SK-N-SH treated with all-trans-retinoic acid at 6 μM for 48 hours (cell line): ENCODE results near the gene TMEM219.

ENCODE experiments used
- ATAC-seq: fragments of 200-7000 bp; cut with Tn5 transposase; 3 replicates; pipeline ENCODE4 v1.9.1; 2020; ENCODE audit warnings: mild to moderate bottlenecking, moderate library complexity
- ARNTL ChIP-seq: fragments of 450-650 bp; formaldehyde crosslinking; IDR thresholded peaks from 2 replicates; pipeline ENCODE4 v1.5.0; 2020; ENCODE audit warnings: low read depth, mild to moderate bottlenecking, moderate library complexity, borderline replicate concordance
- BACH2 ChIP-seq: fragments of 250-450 bp; sonication (Bioruptor Pico); IDR thresholded peaks from 2 replicates; pipeline ENCODE4 v1.9.0; 2021; ENCODE audit warnings: mild to moderate bottlenecking, borderline replicate concordance
- CREB5 ChIP-seq: fragments of 250-450 bp; sonication (Bioruptor Pico); IDR thresholded peaks from 2 replicates; pipeline ENCODE4 v1.5.1; 2020; ENCODE audit warnings: low read depth, mild to moderate bottlenecking, moderate library complexity
- CSDC2 ChIP-seq: fragments of 250-450 bp; sonication (Bioruptor Pico); IDR thresholded peaks from 2 replicates; pipeline ENCODE4 v1.5.0; 2020; ENCODE audit warnings: mild to moderate bottlenecking, moderate library complexity
- ESRRG ChIP-seq: fragments of 250-450 bp; sonication (Bioruptor Pico); IDR thresholded peaks from 2 replicates; pipeline ENCODE4 v1.6.1; 2021; ENCODE audit warnings: mild to moderate bottlenecking
- GLIS3 ChIP-seq: fragments of 250-450 bp; sonication (Bioruptor Pico); IDR thresholded peaks from 2 replicates; pipeline ENCODE4 v1.5.0; 2020; ENCODE audit warnings: mild to moderate bottlenecking, moderate library complexity
- ISL1 ChIP-seq: fragments of 250-450 bp; sonication (Bioruptor Pico); IDR thresholded peaks from 2 replicates; pipeline ENCODE4 v2.1.2; 2022; ENCODE audit warnings: mild to moderate bottlenecking, moderate library complexity
- OSR1 ChIP-seq: fragments of 250-450 bp; sonication (Bioruptor Pico); IDR thresholded peaks from 2 replicates; pipeline ENCODE4 v1.8.0; 2022; ENCODE audit warnings: moderate library complexity, mild to moderate bottlenecking, inconsistent platforms
- POU6F1 ChIP-seq: fragments of 250-450 bp; sonication (Bioruptor Pico); IDR thresholded peaks from 2 replicates; pipeline ENCODE4 v1.8.0; 2021; ENCODE audit warnings: low read depth, mild to moderate bottlenecking, moderate library complexity, borderline replicate concordance
- PPARA ChIP-seq: fragments of 250-450 bp; sonication (Bioruptor Pico); IDR thresholded peaks from 2 replicates; pipeline ENCODE4 v1.5.0; 2020; ENCODE audit warnings: mild to moderate bottlenecking, borderline replicate concordance
- RARB ChIP-seq: fragments of 250-450 bp; sonication (Bioruptor Pico); IDR thresholded peaks from 2 replicates; pipeline ENCODE4 v1.8.0; 2021; ENCODE audit warnings: mild to moderate bottlenecking, moderate library complexity
- SNAI2 ChIP-seq: fragments of 250-450 bp; sonication (Bioruptor Pico); IDR thresholded peaks from 2 replicates; pipeline ENCODE4 v1.5.0; 2020; ENCODE audit warnings: mild to moderate bottlenecking, moderate library complexity
- TCF4 ChIP-seq: fragments of 250-450 bp; sonication (Bioruptor Pico); IDR thresholded peaks from 2 replicates; pipeline ENCODE4 v1.8.0; 2021; ENCODE audit warnings: mild to moderate bottlenecking, moderate library complexity, borderline replicate concordance
- TOX ChIP-seq: fragments of 250-450 bp; sonication (Bioruptor Pico); IDR thresholded peaks from 2 replicates; pipeline ENCODE4 v1.8.0; 2021; ENCODE audit warnings: mild to moderate bottlenecking, moderate library complexity, borderline replicate concordance
- ZC3H10 ChIP-seq: fragments of 250-450 bp; sonication (Bioruptor Pico); IDR thresholded peaks from 2 replicates; pipeline ENCODE4 v1.5.1; 2021; ENCODE audit warnings: mild to moderate bottlenecking, moderate library complexity
- ZFP30 ChIP-seq: fragments of 450-650 bp; formaldehyde crosslinking; IDR thresholded peaks from 2 replicates; pipeline ENCODE4 v1.5.0; 2022; ENCODE audit warnings: mild to moderate bottlenecking, moderate library complexity
- ZNF565 ChIP-seq: fragments of 450-650 bp; formaldehyde crosslinking; conservative IDR thresholded peaks from 2 replicates; pipeline ENCODE4 v1.5.0; 2020; ENCODE audit warnings: low read depth, mild to moderate bottlenecking, moderate library complexity
- ZNF8 ChIP-seq: fragments of 450-650 bp; formaldehyde crosslinking; IDR thresholded peaks from 2 replicates; pipeline ENCODE4 v1.5.0; 2020; ENCODE audit warnings: mild to moderate bottlenecking, moderate library complexity
- TF ChIP-seq, protein P1 (sequence below): fragments of 250-450 bp; sonication (Bioruptor Pico); IDR thresholded peaks from 2 replicates; pipeline ENCODE4 v1.5.0; 2020; ENCODE audit warnings: mild to moderate bottlenecking, moderate library complexity
- TF ChIP-seq, protein P2 (sequence below): fragments of 250-450 bp; sonication (Bioruptor Pico); IDR thresholded peaks from 2 replicates; pipeline ENCODE4 v1.8.0; 2020; ENCODE audit warnings: mild to moderate bottlenecking, moderate library complexity, borderline replicate concordance
- TF ChIP-seq, protein P3 (sequence below): fragments of 250-450 bp; sonication (Bioruptor Pico); IDR thresholded peaks from 2 replicates; pipeline ENCODE4 v1.5.1; 2021; ENCODE audit warnings: mild to moderate bottlenecking, moderate library complexity

The TMEM219 gene

GRCh38 chr16:29977063-29977825, 15.4 kb downstream of the TMEM219 start:
- ATAC-seq: no peak
- TF ChIP-seq ZFP30 (CRISPR knock-in tag): no peak
- no peak for TF ChIP-seq OSR1 (CRISPR knock-in tag)
- no peak for TF ChIP-seq TOX (CRISPR knock-in tag)
- no peak for TF ChIP-seq POU6F1 (CRISPR knock-in tag)
- TF ChIP-seq, protein P1, sequence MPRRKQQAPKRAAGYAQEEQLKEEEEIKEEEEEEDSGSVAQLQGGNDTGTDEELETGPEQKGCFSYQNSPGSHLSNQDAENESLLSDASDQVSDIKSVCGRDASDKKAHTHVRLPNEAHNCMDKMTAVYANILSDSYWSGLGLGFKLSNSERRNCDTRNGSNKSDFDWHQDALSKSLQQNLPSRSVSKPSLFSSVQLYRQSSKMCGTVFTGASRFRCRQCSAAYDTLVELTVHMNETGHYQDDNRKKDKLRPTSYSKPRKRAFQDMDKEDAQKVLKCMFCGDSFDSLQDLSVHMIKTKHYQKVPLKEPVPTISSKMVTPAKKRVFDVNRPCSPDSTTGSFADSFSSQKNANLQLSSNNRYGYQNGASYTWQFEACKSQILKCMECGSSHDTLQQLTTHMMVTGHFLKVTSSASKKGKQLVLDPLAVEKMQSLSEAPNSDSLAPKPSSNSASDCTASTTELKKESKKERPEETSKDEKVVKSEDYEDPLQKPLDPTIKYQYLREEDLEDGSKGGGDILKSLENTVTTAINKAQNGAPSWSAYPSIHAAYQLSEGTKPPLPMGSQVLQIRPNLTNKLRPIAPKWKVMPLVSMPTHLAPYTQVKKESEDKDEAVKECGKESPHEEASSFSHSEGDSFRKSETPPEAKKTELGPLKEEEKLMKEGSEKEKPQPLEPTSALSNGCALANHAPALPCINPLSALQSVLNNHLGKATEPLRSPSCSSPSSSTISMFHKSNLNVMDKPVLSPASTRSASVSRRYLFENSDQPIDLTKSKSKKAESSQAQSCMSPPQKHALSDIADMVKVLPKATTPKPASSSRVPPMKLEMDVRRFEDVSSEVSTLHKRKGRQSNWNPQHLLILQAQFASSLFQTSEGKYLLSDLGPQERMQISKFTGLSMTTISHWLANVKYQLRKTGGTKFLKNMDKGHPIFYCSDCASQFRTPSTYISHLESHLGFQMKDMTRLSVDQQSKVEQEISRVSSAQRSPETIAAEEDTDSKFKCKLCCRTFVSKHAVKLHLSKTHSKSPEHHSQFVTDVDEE: no peak
- no peak for TF ChIP-seq RARB (CRISPR knock-in tag)
- no peak for TF ChIP-seq PPARA (CRISPR knock-in tag)
- no peak for TF ChIP-seq ISL1 (CRISPR knock-in tag)
- no peak for TF ChIP-seq CREB5
- no peak for TF ChIP-seq ESRRG (CRISPR knock-in tag)
- no peak for TF ChIP-seq ZNF8 (CRISPR knock-in tag)
- no peak for TF ChIP-seq SNAI2
- TF ChIP-seq ZC3H10 (CRISPR knock-in tag): no peak
- no peak for TF ChIP-seq GLIS3 (CRISPR knock-in tag)
- no peak for TF ChIP-seq CSDC2 (CRISPR knock-in tag)
- no peak for TF ChIP-seq BACH2 (CRISPR knock-in tag)
- no peak for TF ChIP-seq TCF4 (CRISPR knock-in tag)
- TF ChIP-seq ARNTL: no peak
- TF ChIP-seq, protein P2, sequence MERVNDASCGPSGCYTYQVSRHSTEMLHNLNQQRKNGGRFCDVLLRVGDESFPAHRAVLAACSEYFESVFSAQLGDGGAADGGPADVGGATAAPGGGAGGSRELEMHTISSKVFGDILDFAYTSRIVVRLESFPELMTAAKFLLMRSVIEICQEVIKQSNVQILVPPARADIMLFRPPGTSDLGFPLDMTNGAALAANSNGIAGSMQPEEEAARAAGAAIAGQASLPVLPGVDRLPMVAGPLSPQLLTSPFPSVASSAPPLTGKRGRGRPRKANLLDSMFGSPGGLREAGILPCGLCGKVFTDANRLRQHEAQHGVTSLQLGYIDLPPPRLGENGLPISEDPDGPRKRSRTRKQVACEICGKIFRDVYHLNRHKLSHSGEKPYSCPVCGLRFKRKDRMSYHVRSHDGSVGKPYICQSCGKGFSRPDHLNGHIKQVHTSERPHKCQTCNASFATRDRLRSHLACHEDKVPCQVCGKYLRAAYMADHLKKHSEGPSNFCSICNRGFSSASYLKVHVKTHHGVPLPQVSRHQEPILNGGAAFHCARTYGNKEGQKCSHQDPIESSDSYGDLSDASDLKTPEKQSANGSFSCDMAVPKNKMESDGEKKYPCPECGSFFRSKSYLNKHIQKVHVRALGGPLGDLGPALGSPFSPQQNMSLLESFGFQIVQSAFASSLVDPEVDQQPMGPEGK (CRISPR knock-in tag): no peak

DNA sequence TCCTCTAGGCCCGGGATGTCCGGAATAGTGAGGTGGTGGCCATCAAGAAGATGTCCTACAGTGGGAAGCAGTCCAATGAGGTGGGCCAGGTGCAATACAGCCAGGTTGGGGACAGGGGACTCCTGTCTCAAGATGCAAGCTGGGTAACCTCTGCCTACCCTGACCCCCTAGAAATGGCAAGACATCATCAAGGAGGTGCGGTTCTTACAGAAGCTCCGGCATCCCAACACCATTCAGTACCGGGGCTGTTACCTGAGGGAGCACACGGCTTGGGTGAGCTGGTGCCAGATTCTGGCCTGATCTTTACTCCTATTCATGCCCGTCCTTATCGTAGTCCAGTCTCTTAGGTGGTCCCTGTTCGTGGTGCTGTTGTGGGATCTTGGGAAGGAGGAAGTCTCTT, 16.2 kb downstream of the TMEM219 start:
- TF ChIP-seq ZFP30 (CRISPR knock-in tag) (no peak), ISL1 (CRISPR knock-in tag) (no peak), ESRRG (CRISPR knock-in tag) (no peak)
- TF ChIP-seq, all 23 proteins: peak for 0
- no peak for ATAC-seq

DNA sequence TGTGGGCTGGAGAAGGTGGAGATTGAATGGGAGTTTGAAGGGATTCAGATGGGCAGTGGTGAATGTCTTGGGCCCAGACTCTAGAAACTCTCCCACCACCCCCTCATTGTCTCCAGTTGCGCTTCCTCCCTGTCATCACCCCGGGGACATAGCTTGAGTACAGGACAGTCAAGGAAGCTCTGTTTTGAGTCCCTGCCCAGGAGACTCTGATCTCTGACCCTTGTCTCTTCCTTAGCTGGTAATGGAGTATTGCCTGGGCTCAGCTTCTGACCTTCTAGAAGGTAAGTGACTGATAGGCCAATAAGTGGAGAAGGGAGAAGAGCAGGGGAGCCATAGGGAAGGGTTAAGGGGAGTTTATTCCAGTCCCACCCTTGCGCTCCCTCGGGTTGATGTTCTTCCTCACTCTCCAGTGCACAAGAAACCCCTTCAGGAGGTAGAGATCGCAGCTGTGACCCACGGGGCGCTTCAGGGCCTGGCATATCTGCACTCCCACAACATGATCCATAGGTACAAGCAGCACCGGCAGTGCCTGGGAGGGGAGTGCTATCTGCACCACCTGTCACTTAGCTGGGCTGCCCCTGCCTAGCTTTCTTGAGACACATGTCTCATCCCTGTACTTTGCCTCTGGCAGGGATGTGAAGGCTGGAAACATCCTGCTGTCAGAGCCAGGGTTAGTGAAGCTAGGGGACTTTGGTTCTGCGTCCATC, 16.8 kb downstream of the TMEM219 start:
- TF ChIP-seq GLIS3 (CRISPR knock-in tag) (no peak), PPARA (CRISPR knock-in tag) (no peak), POU6F1 (CRISPR knock-in tag) (no peak), ARNTL (no peak), BACH2 (CRISPR knock-in tag) (no peak), TOX (CRISPR knock-in tag) (no peak), RARB (CRISPR knock-in tag) (no peak), ZNF565 (no peak), ZC3H10 (CRISPR knock-in tag) (no peak), ZFP30 (CRISPR knock-in tag) (no peak), CSDC2 (CRISPR knock-in tag) (no peak)
- TF ChIP-seq, protein P2 (CRISPR knock-in tag): no peak
- TF ChIP-seq, protein P3, sequence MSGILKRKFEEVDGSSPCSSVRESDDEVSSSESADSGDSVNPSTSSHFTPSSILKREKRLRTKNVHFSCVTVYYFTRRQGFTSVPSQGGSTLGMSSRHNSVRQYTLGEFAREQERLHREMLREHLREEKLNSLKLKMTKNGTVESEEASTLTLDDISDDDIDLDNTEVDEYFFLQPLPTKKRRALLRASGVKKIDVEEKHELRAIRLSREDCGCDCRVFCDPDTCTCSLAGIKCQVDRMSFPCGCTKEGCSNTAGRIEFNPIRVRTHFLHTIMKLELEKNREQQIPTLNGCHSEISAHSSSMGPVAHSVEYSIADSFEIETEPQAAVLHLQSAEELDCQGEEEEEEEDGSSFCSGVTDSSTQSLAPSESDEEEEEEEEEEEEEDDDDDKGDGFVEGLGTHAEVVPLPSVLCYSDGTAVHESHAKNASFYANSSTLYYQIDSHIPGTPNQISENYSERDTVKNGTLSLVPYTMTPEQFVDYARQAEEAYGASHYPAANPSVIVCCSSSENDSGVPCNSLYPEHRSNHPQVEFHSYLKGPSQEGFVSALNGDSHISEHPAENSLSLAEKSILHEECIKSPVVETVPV (CRISPR knock-in tag): no peak
- ATAC-seq: no peak
